ENCODE results near the gene PGBD5.

Gene PGBD5

GRCh38 chr1:230322967-230323547, 103.1 kb downstream of the PGBD5 start:
- DNase-seq (ENCODE audit: low read depth) = no peak

GRCh38 chr1:230322421-230322756, 103.7 kb downstream of the PGBD5 start:
- DNase-seq (ENCODE audit: low read depth) = no peak

- no peak for DNase-seq (ENCODE audit: low read depth)
These were observed 104.3 kb downstream of the PGBD5 start for GRCh38 chr1:230321741-230322420.

- no peak for DNase-seq (ENCODE audit: low read depth)
These were observed 104.8 kb downstream of the PGBD5 start for GRCh38 chr1:230321341-230321740.

GRCh38 chr1:230320804-230321203, 105.3 kb downstream of the PGBD5 start:
- no peak for DNase-seq (ENCODE audit: low read depth)

- no peak for DNase-seq (ENCODE audit: low read depth)
These were observed 107.0 kb downstream of the PGBD5 start for GRCh38 chr1:230319014-230319747.

GRCh38 chr1:230317823-230318819, 108.0 kb downstream of the PGBD5 start:
- no peak for DNase-seq (ENCODE audit: low read depth)

GRCh38 chr1:230316864-230317745, 109.0 kb downstream of the PGBD5 start:
- no peak for DNase-seq (ENCODE audit: low read depth)

- DNase-seq (ENCODE audit: low read depth) = no peak
These were observed 111.0 kb downstream of the PGBD5 start for GRCh38 chr1:230315099-230315498.

GRCh38 chr1:230314142-230314470, 112.0 kb downstream of the PGBD5 start:
- DNase-seq (ENCODE audit: low read depth) = no peak

- no peak for DNase-seq (ENCODE audit: low read depth)
These were observed 112.5 kb downstream of the PGBD5 start for GRCh38 chr1:230313453-230314141.

GRCh38 chr1:230312676-230313075, 113.5 kb downstream of the PGBD5 start:
- DNase-seq (ENCODE audit: low read depth) = no peak

GRCh38 chr1:230310381-230311163, 115.6 kb downstream of the PGBD5 start:
- peak; percentile 38 for DNase-seq (ENCODE audit: low read depth)

- DNase-seq (ENCODE audit: low read depth) = no peak
These were observed 116.4 kb downstream of the PGBD5 start for GRCh38 chr1:230309646-230310177.

- DNase-seq (ENCODE audit: low read depth) = no peak
These were observed 117.3 kb downstream of the PGBD5 start for GRCh38 chr1:230308821-230309220.

GRCh38 chr1:230308039-230308438, 118.1 kb downstream of the PGBD5 start:
- DNase-seq (ENCODE audit: low read depth) = no peak

GRCh38 chr1:230307213-230307612, 118.9 kb downstream of the PGBD5 start:
- no peak for DNase-seq (ENCODE audit: low read depth)

GRCh38 chr1:230306169-230306568, 120.0 kb downstream of the PGBD5 start:
- DNase-seq (ENCODE audit: low read depth) = no peak

- no peak for DNase-seq (ENCODE audit: low read depth)
These were observed 122.3 kb downstream of the PGBD5 start for GRCh38 chr1:230303822-230304221.

GRCh38 chr1:230303069-230303468, 123.1 kb downstream of the PGBD5 start:
- DNase-seq (ENCODE audit: low read depth) = no peak

Data from T follicular helper cell (primary cell).